Fibroblast of pulmonary artery (primary cell): ENCODE results near the gene THSD7A.

ENCODE experiments used
- DNase-seq: peaks from one replicate; pipeline ENCODE4 v3.0.0-alpha.2; 2010; ENCODE audit warnings: low read depth
- H3K4me3 ChIP-seq: replicated peaks from 2 replicates; pipeline ENCODE4 v1.5.1; 2011; ENCODE audit warnings: low read depth, mild to moderate bottlenecking, control low read depth, low read length, moderate library complexity
- TF ChIP-seq, protein P1 (sequence below): IDR thresholded peaks from 2 replicates; pipeline ENCODE4 v1.5.1; 2011; ENCODE audit warnings: mild to moderate bottlenecking, control low read depth, low read length, inconsistent platforms; ENCODE audit errors: missing control alignments

Gene THSD7A

DNA sequence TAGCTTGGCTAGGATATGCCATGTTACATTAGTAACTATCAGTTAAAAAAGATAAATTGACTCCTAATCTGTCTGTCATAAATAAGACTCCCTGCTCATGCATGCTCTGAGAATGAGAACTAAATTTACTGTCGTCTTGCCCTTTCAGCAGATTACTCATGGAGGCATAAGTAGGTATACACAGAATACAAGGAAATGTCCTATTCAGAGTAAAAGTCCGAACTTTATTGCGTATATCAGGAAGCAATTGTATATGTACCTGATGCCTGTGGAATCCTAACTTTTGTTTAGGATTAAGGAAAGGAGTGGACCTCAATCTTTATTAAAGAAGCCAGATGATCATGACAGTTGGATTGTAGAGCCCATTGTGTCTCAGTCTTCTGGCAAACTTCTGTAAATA is 118.6 kb downstream of the THSD7A start:
- TF ChIP-seq, protein P1, sequence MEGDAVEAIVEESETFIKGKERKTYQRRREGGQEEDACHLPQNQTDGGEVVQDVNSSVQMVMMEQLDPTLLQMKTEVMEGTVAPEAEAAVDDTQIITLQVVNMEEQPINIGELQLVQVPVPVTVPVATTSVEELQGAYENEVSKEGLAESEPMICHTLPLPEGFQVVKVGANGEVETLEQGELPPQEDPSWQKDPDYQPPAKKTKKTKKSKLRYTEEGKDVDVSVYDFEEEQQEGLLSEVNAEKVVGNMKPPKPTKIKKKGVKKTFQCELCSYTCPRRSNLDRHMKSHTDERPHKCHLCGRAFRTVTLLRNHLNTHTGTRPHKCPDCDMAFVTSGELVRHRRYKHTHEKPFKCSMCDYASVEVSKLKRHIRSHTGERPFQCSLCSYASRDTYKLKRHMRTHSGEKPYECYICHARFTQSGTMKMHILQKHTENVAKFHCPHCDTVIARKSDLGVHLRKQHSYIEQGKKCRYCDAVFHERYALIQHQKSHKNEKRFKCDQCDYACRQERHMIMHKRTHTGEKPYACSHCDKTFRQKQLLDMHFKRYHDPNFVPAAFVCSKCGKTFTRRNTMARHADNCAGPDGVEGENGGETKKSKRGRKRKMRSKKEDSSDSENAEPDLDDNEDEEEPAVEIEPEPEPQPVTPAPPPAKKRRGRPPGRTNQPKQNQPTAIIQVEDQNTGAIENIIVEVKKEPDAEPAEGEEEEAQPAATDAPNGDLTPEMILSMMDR, result no peak
- no peak for DNase-seq
- H3K4me3 ChIP-seq, result no peak overlapping the region

- no peak for DNase-seq
- no peak overlapping the region for H3K4me3 ChIP-seq
- TF ChIP-seq, protein P1, result no peak
Measured at GRCh38 chr7:11710377-11710776, 121.6 kb downstream of the THSD7A start.

GRCh38 chr7:11709196-11709595 is 122.8 kb downstream of the THSD7A start:
- DNase-seq, result no peak
- H3K4me3 ChIP-seq, result no peak overlapping the region
- TF ChIP-seq, protein P1, result no peak

DNA sequence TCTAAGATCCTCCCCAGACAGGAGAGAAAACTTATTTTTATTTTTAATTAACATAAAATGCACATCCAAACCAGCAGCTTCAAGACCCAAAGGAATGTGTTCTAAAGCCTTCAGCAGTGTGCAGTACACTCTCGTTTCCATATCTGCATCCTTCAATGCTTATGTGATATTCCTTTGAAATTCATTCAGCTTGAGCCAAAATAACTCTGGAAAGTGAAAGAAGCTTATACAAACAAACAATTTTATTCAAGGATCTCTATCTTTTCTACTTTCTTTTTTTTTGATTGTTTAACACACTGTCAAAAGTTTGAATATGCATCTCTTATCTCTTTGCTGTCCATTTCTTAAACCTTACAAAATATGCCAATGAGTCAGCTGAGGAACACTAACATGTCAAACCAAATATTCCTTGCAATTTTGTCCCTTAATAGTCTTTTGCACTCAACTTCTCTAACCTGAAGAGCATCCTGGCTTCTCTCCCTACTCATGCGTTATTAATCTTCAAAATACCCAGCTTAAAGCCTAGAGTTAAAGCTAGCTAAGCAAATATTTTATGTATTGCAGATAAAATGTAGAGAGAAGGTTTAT is 124.3 kb downstream of the THSD7A start:
- no peak overlapping the region for H3K4me3 ChIP-seq
- DNase-seq, result peak; percentile 33
- TF ChIP-seq, protein P1, result no peak

- TF ChIP-seq, protein P1, result no peak
- DNase-seq, result no peak
- H3K4me3 ChIP-seq, result no peak overlapping the region
Measured at GRCh38 chr7:11706666-11707605, 125.1 kb downstream of the THSD7A start.

GRCh38 chr7:11703829-11704228 is 128.2 kb downstream of the THSD7A start:
- DNase-seq, result no peak
- TF ChIP-seq, protein P1, result no peak
- H3K4me3 ChIP-seq, result no peak overlapping the region
